RCC 7860 (cell line): Measurements from ENCODE around the gene TRPC1.
"Not testable (repeated sequence)": the region's sequence is repeated elsewhere in the genome, so short reads cannot be mapped to it uniquely, and the experiment has no call there.

Source experiments
- DNase-seq: peaks from one replicate; pipeline ENCODE4 v3.0.0-alpha.2; 2015; ENCODE audit warnings: low spot score
- FAIRE-seq: peaks from 2 replicates; lab custom pipeline; 2012; peaks lifted over from hg19 to GRCh38; lab: Jason Lieb, UNC

TRPC1 gene

GRCh38 chr3:142723968-142724681 is at the start of gene TRPC1:
Gene TRPC1, plus strand, starts transcription at chr3:142724034. Its CDS starts 526 bp downstream, at chr3:142724560.
- DNase-seq, result peak; percentile 79

DNA sequence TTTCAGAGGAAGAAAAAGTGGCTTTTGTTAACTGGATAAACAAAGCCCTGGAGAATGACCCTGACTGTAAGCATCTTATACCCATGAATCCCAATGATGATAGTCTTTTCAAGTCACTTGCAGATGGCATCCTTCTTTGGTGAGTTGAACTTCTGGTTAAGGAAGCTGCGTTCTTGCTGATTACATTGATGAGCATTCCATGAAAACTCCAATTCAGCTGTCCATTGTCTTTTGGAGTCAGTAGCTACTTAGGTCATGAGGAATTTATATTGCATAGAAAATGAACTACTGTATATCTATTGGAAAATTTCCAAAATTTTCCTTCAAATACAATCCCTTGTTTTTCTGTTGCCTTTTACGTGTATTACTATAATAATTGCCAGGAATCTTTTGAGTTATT is 47.7 kb upstream of the TRPC1 start:
- DNase-seq, result no peak
- no peak for FAIRE-seq

More at GRCh38 chr3:142723968-142724681, at the start of gene TRPC1:
- FAIRE-seq, result no peak

GRCh38 chr3:142680710-142681109 is 43.1 kb upstream of the TRPC1 start:
- FAIRE-seq (no peak), DNase-seq (no peak)

DNA sequence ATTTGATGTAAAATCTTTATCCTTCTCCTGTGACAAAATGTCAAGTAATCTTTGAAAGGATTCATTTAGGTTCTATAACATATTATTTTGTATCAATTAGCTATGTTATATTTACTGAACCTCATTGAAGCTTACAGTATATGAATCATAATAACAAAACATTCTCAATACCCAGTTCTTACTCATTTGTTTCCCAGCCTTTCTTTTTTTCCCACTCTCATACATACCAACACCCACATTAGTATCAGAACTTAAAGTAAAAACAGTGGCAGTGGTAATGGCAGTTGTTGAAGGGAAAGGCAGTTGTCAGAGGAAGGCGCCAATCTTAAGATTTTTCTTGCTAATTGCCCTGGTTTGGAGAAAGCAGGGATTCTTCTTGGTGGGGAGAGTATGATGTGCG is 33.2 kb upstream of the TRPC1 start:
- FAIRE-seq, result no peak
- no peak for DNase-seq

GRCh38 chr3:142691527-142691926 is 32.3 kb upstream of the TRPC1 start:
- no peak for FAIRE-seq
- DNase-seq, result no peak

DNA sequence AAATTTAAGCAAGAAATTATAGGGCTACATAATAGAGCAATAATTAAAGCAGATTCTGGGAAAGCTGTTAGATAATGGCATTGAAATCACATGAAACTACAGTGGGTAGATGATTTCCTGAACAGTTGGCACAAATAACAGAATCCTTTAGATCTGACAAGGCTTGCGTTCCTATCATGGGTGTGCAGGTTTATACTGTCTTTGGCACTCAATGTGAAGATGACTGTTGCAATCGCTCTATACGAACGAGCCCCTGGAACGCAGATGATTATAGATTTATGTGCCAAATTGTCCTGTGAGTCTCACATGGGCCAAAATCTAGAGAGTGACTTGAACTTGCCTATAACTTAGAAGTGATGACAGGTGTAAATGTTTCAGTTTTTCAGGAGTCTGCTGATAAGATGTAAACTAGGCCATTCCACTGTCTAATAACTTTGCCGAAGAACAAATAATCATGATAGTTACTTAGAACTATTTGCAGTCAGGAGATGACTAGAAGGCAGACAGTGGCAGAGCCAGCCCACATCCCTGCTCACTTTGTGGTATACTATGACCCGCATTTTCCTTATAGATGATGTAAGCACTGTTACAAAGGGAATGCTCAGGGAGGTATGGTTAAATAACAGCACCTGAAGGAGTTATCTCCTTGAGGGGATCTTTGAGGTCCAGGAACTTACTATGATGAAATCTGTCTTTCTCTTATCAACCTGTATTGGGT is 30.5 kb upstream of the TRPC1 start:
- FAIRE-seq (no peak), DNase-seq (no peak)

DNA sequence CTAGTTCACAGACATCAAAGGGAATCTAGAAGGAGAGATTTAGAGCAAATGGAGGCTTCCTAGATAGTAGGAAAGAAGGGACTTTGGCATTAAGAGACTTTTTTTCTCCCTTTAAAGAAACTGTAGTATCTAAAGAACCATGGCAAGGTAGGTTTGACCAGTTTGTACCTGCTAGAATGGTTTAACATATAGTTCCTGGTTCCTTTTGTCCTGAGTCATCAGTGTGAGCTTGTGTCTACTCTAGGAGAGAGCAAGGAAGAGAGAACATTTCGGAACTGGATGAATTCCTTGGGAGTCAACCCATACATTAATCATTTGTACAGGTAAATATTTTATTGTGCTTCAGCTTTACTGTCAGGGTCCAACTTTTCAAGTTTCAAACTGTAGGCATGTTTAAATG is 29.6 kb upstream of the TRPC1 start:
- no peak for FAIRE-seq

DNA sequence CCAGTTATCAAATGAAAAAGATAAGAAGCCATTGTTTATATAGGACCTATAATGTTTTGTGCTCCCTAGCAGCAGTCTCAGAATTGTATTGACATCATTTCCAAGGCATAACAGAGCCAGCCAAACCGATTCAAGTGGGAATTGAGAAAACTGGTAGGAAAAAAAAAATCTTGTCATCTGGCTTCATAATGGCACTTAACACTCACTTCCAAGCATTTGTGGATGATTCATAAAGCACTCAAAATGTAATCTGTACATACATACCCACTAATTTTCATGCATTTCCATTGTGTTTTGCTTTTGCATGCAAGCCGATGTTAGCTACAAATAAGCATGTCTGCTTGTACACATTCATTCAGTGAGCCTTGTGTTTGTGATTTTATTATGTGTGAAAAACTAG is 18.6 kb upstream of the TRPC1 start:
- FAIRE-seq, result no peak
- no peak for DNase-seq

More for the DNA sequence above, 29.6 kb upstream of the TRPC1 start:
- no peak for DNase-seq

DNA sequence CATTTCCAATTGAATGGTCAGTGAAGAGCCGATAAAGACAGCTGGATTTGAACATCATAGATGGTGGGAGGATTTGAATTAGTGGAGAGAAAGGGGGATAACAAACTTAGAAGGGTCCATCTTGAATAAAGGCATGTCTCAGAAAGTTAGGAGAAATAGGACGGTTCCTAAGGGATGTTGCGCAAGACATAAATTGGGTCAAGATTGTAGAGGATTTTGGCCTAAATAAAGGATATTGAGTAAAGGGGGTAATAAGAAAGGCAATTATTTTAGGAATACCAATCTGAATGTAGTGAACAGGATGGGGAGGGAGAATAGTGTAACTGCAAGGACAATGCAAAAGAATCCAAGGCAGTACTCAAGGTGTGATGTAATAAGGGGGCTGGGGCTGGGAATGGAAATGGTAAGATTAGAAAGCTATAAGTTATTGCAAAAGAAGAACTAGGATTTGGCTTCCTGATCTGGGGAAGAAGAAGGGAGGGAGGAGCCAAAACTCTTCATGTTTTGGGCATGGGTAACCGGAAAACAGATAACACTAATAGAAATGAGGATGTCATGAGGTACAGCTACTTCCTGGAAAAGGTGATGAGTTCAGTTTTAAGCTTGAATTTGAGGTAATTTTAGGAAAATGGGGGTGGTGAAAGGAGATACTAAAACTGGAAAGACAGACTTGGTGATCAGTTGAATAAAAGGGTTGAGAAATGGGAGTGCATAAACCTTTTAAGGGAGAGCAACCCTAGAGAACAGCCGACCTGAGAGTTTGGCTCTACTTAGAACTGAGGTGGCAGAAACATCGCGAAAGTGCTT is 17.3 kb upstream of the TRPC1 start:
- DNase-seq (no peak), FAIRE-seq (no peak)

GRCh38 chr3:142709207-142709606 is 14.6 kb upstream of the TRPC1 start:
- FAIRE-seq (no peak), DNase-seq (no peak)

GRCh38 chr3:142714882-142715281 is 9.0 kb upstream of the TRPC1 start:
- not testable (repeated sequence) for DNase-seq, FAIRE-seq

- DNase-seq (no peak), FAIRE-seq (no peak)
Measured at GRCh38 chr3:142716102-142716501, 7.7 kb upstream of the TRPC1 start.

- FAIRE-seq (no peak), DNase-seq (no peak)
Measured at GRCh38 chr3:142723665-142723967, 218 bp upstream of the TRPC1 start.

- DNase-seq, result peak; percentile 53
- FAIRE-seq, result no peak
Measured at GRCh38 chr3:142724682-142725356, 985 bp downstream of the TRPC1 start.

DNA sequence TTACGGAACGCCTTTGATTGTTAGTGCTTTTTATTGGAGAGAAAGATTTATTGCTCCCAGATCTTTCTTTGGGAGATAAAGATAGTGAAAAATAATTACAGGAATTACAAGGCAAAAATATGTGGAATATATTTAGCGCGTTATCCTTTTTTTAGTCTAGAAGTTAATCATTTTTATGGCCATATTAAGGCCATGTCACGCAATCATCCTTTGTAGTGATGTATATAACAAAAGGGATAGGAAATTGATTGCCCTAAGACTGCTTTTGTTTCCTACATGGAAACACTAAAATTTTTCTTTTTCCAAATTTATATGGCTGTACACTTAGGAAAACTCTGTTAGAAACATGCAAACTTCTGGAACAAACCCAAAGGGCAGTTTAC is 1.5 kb downstream of the TRPC1 start:
- FAIRE-seq, result no peak
- DNase-seq, result no peak

- DNase-seq, result no peak
- FAIRE-seq, result no peak
Measured at GRCh38 chr3:142726017-142726416, 2.2 kb downstream of the TRPC1 start.

- FAIRE-seq (no peak), DNase-seq (no peak)
Measured at GRCh38 chr3:142732066-142732465, 8.2 kb downstream of the TRPC1 start.

DNA sequence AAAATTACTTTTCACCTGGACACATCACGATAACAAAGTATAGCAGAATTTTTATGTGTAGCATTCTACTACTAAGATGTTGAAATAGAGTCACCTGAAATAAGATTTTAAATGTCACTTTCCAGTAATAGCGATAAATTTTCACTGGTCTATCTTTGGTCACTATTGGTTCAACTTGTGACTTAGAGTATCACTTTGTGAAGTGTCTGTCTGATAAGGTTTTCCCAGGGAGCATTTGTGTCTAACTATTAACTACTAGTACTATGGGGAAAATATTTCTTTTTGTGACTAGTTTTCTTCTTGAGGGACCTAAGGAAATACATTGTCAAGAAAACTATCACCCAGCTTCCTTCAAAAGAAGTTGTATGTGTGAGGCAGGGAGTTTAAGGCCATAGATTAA is 11.0 kb downstream of the TRPC1 start:
- no peak for DNase-seq

GRCh38 chr3:142735462-142735861 is 11.6 kb downstream of the TRPC1 start:
- DNase-seq (no peak), FAIRE-seq (no peak)

More for the DNA sequence above, 11.0 kb downstream of the TRPC1 start:
- no peak for FAIRE-seq

- no peak for DNase-seq
- no peak for FAIRE-seq
Measured at GRCh38 chr3:142738396-142738795, 14.6 kb downstream of the TRPC1 start.

DNA sequence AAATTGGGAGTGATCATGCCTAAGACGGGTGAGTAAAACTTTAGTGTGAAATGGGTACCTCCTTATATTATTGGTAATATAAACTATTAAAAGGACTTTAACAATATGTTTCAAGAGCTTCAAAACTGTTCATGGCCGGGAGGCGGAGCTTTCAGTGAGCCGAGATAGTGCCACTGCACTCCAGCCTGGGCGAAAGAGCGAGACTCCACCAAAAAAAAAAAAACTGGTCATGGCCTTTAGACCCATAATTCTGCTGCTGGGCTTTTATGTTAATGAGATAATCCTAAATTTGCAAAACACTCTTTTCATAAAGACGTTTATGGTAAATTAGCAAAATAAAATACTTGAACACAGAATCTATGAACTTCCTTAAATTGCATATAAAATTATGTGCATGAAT is 22.8 kb downstream of the TRPC1 start:
- FAIRE-seq, result no peak
- no peak for DNase-seq
